Measurements from ENCODE around the gene GPR87.

GPR87 gene

DNA sequence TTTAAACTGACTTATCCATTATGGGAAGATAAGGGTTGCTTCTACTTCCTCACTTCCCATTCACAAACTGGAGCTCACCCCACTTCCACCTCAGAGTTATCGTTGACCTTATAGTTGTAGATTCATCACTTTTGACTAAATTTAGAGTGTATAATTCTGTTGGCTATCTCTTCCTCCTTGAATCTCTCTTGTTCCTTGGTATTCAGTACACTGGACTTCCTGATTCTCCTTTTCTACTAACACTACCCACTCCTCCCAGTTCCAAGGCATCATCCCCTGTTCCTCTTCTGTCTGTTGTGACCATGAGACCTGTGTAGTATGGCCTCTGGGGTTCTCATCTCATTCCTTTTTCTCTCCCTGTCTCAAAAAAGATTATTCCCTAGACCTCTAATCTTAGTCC, 5.9 kb upstream of the GPR87 start:
- TF ChIP-seq MYC (IDR thresholded peaks at IDR 0.05; ENCODE audit: low read depth, low read length), result no peak
- TF ChIP-seq POLR2A (IDR thresholded peaks at IDR 0.05; ENCODE audit: extremely low read depth, insufficient read length), result no peak
- TF ChIP-seq, protein P1, sequence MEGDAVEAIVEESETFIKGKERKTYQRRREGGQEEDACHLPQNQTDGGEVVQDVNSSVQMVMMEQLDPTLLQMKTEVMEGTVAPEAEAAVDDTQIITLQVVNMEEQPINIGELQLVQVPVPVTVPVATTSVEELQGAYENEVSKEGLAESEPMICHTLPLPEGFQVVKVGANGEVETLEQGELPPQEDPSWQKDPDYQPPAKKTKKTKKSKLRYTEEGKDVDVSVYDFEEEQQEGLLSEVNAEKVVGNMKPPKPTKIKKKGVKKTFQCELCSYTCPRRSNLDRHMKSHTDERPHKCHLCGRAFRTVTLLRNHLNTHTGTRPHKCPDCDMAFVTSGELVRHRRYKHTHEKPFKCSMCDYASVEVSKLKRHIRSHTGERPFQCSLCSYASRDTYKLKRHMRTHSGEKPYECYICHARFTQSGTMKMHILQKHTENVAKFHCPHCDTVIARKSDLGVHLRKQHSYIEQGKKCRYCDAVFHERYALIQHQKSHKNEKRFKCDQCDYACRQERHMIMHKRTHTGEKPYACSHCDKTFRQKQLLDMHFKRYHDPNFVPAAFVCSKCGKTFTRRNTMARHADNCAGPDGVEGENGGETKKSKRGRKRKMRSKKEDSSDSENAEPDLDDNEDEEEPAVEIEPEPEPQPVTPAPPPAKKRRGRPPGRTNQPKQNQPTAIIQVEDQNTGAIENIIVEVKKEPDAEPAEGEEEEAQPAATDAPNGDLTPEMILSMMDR (IDR thresholded peaks at IDR 0.05; ENCODE audit: low read depth, low read length), result no peak
- TF ChIP-seq, protein P2, sequence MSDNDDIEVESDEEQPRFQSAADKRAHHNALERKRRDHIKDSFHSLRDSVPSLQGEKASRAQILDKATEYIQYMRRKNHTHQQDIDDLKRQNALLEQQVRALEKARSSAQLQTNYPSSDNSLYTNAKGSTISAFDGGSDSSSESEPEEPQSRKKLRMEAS (IDR thresholded peaks at IDR 0.05; ENCODE audit: low read depth, low read length), result no peak
- H3K4me3 ChIP-seq (ENCODE audit: low read depth, low read length), result no peak overlapping the region
- no peak for DNase-seq (ENCODE audit: low read depth)

DNA sequence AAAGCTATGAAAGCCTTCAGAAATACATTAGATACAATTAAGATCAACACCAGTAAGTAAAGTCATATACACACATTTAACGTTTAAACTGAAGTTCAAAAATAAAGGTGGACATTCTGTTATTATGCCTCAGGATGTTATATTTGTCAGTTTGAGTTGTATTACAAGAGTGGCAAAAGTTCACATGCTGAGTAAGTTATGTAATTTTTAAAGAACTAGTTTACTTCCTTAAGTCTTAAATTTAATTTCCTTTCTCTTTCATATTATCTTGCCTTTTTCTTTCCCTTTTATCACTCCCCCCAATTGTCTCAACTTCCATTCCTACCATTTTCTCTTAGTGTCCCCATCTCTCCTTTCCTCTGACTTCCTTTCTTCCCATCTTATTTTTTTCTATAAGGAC, 4.9 kb upstream of the GPR87 start:
- H3K4me3 ChIP-seq (ENCODE audit: low read depth, low read length), result no peak overlapping the region
- TF ChIP-seq, protein P1 (IDR thresholded peaks at IDR 0.05; ENCODE audit: low read depth, low read length), result no peak
- TF ChIP-seq MYC (IDR thresholded peaks at IDR 0.05; ENCODE audit: low read depth, low read length), result no peak
- TF ChIP-seq, protein P2 (IDR thresholded peaks at IDR 0.05; ENCODE audit: low read depth, low read length), result no peak
- TF ChIP-seq POLR2A (IDR thresholded peaks at IDR 0.05; ENCODE audit: extremely low read depth, insufficient read length), result no peak

DNA sequence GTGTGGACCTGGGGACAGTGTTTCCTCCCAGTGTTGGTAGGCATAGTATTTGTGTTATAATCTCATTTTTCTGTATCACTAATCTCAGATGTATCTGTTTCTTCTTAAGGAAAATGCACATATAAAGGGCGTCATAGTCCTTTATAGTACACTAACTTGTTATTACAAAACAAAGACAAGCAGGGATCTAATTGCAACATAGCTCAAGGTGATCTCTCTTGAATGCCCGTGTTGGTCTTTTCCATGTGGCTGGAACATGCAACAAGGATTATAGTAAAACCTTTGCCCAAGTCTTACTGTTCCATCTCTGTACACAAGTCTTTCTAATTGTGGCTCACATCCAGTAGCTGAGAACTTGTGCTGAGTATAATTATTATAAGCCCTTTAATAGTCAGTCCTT, 3.5 kb upstream of the GPR87 start:
- H3K4me3 ChIP-seq (ENCODE audit: low read depth, low read length), result no peak overlapping the region
- TF ChIP-seq, protein P2 (IDR thresholded peaks at IDR 0.05; ENCODE audit: low read depth, low read length), result no peak
- TF ChIP-seq, protein P1 (IDR thresholded peaks at IDR 0.05; ENCODE audit: low read depth, low read length), result no peak
- TF ChIP-seq POLR2A (IDR thresholded peaks at IDR 0.05; ENCODE audit: extremely low read depth, insufficient read length), result no peak
- no peak for TF ChIP-seq MYC (IDR thresholded peaks at IDR 0.05; ENCODE audit: low read depth, low read length)

More for the DNA sequence above, 4.9 kb upstream of the GPR87 start:
- DNase-seq (ENCODE audit: low read depth), result no peak

DNA sequence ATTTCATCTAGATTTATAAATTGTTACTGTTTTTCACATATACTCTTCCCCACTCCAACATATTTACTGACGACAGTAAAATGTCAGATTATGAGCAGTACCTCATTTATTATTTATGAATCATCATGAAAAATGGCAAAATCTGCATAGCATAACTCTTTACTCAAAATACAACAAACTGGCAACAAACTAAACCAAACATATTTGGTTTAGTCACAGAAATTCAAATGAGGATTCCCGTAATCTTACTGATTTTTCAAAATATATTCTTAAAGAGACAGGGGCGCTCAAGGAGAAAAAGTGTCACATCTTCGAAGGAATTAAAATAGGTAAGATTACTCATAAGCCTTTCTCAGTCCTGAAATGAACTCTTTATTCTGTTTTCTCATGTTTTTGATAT, 3.0 kb upstream of the GPR87 start:
- no peak for DNase-seq (ENCODE audit: low read depth)
- H3K4me3 ChIP-seq (ENCODE audit: low read depth, low read length), result no peak overlapping the region
- TF ChIP-seq, protein P1 (IDR thresholded peaks at IDR 0.05; ENCODE audit: low read depth, low read length), result no peak
- TF ChIP-seq POLR2A (IDR thresholded peaks at IDR 0.05; ENCODE audit: extremely low read depth, insufficient read length) (no peak), MYC (IDR thresholded peaks at IDR 0.05; ENCODE audit: low read depth, low read length) (no peak)
- TF ChIP-seq, protein P2 (IDR thresholded peaks at IDR 0.05; ENCODE audit: low read depth, low read length), result no peak

More for the DNA sequence above, 3.5 kb upstream of the GPR87 start:
- DNase-seq (ENCODE audit: low read depth), result no peak

DNA sequence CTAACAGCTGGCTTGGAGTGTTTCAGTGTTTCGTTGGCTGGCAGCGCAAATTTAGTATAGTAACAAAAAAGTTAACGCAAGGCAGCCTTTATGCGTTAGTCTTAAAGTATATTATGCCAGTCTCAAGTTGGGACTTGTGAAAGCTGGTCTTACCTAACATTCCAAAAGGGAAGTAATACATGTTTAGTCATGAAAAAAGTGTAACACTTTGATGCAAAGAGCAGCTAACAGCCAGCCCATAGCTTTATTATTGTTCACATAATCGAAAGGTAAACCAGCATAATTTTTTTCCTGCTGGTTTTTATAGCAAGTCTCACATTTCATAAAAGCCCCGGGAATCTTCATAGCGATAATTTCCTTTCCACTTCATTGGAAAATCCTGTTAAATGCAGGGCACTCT, 2.4 kb upstream of the GPR87 start:
- no peak overlapping the region for H3K4me3 ChIP-seq (ENCODE audit: low read depth, low read length)
- peak; percentile 23 for DNase-seq (ENCODE audit: low read depth)
- TF ChIP-seq, protein P2 (IDR thresholded peaks at IDR 0.05; ENCODE audit: low read depth, low read length), result no peak
- TF ChIP-seq, protein P1 (IDR thresholded peaks at IDR 0.05; ENCODE audit: low read depth, low read length), result no peak
- no peak for TF ChIP-seq POLR2A (IDR thresholded peaks at IDR 0.05; ENCODE audit: extremely low read depth, insufficient read length)
- TF ChIP-seq MYC (IDR thresholded peaks at IDR 0.05; ENCODE audit: low read depth, low read length), result no peak

Data from NB4 (cell line).